ENCODE data around the gene SPN.

DNA sequence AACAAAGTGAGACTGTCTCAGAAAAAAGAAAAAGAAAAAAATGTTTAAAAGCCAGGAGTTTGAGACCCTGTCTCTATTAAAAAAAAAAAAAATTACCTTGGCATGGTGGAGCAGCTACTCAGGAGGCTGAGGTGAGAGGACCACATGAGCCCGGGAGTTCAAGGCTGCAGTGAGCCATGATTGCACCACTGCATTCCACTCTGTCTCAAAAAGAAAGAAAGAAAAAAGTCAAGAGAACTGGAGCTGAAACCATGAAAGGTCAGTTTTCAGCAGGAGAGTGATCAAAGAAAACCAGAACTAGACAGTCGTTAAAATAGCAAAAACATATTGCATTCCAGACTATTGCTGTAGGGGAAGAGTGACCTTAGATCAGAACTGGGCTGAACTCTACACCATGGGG, 24.7 kb downstream of the SPN start:
- TF ChIP-seq, protein P1, sequence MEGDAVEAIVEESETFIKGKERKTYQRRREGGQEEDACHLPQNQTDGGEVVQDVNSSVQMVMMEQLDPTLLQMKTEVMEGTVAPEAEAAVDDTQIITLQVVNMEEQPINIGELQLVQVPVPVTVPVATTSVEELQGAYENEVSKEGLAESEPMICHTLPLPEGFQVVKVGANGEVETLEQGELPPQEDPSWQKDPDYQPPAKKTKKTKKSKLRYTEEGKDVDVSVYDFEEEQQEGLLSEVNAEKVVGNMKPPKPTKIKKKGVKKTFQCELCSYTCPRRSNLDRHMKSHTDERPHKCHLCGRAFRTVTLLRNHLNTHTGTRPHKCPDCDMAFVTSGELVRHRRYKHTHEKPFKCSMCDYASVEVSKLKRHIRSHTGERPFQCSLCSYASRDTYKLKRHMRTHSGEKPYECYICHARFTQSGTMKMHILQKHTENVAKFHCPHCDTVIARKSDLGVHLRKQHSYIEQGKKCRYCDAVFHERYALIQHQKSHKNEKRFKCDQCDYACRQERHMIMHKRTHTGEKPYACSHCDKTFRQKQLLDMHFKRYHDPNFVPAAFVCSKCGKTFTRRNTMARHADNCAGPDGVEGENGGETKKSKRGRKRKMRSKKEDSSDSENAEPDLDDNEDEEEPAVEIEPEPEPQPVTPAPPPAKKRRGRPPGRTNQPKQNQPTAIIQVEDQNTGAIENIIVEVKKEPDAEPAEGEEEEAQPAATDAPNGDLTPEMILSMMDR (IDR thresholded peaks at IDR 0.05; ENCODE audit: low read length): no peak
- no peak for TF ChIP-seq EZH2 (IDR thresholded peaks at IDR 0.05; ENCODE audit: borderline replicate concordance, low read length)

Data from OCI-LY1 (cell line).